ENCODE measurements around the gene POGK.
"Not testable (repeated sequence)": the region's sequence is repeated elsewhere in the genome, so short reads cannot be mapped to it uniquely, and the experiment has no call there.

The POGK gene

GRCh38 chr1:166838766-166839599 is at the start of gene POGK:
TSS of gene POGK (plus strand) at chr1:166839475. CDS start at chr1:166840957, 1,482 bp downstream.
- Mint-ChIP-seq H3K4me3 (peak within 1 kb of the TSS; percentile 90), H3K36me3 (peaks cover 32% of the 10 kb centered on the region), H3K27ac (peak within 1 kb of the TSS; percentile 89), H3K9me3 (no peaks in the 10 kb centered on the region), H3K4me1 (peaks cover 40% of the 10 kb centered on the region), H3K27me3 (peaks cover 10% of the 10 kb centered on the region)
- CTCF ChIA-PET, result interaction anchor here (1.0 to 1.3 kb wide), 3 partner anchors 30 to 136 kb away, joined by 3 to 5 read pairs (median 3); partner anchors contain the start of genes ILDR2 and TADA1
- peak; percentile 90 for DNase-seq

- Mint-ChIP-seq H3K4me1 (no peaks in the 10 kb centered on the region), H3K36me3 (no peaks in the 10 kb centered on the region), H3K4me3 (no peak overlapping the region), H3K27me3 (peaks cover 5% of the 10 kb centered on the region), H3K9me3 (no peaks in the 10 kb centered on the region), H3K27ac (no peak overlapping the region)
- CTCF ChIA-PET, result no interaction called here
- no peak for DNase-seq
These were observed 42.5 kb upstream of the POGK start for GRCh38 chr1:166796620-166797236.

GRCh38 chr1:166808952-166809351 is 30.3 kb upstream of the POGK start:
- H3K4me1 Mint-ChIP-seq, result no peaks in the 10 kb centered on the region
- CTCF ChIA-PET, result no interaction called here

GRCh38 chr1:166811691-166812090 is 27.6 kb upstream of the POGK start:
- no peak for DNase-seq
- Mint-ChIP-seq H3K27ac (no peak overlapping the region), H3K36me3 (no peaks in the 10 kb centered on the region), H3K4me3 (no peak overlapping the region), H3K4me1 (no peaks in the 10 kb centered on the region), H3K9me3 (no peaks in the 10 kb centered on the region), H3K27me3 (peaks cover 9% of the 10 kb centered on the region)
- CTCF ChIA-PET, result no interaction called here

More at GRCh38 chr1:166808952-166809351, 30.3 kb upstream of the POGK start:
- Mint-ChIP-seq H3K27ac (no peak overlapping the region), H3K27me3 (peaks cover 9% of the 10 kb centered on the region), H3K9me3 (no peaks in the 10 kb centered on the region), H3K4me3 (no peak overlapping the region), H3K36me3 (no peaks in the 10 kb centered on the region)
- no peak for DNase-seq

- Mint-ChIP-seq H3K36me3 (no peaks in the 10 kb centered on the region), H3K27me3 (peaks cover 9% of the 10 kb centered on the region), H3K27ac (no peak overlapping the region), H3K4me1 (no peaks in the 10 kb centered on the region), H3K9me3 (no peaks in the 10 kb centered on the region), H3K4me3 (no peak overlapping the region)
- no peak for DNase-seq
- CTCF ChIA-PET, result interaction anchor here (0.6 to 1.5 kb wide), 2 partner anchors 11 to 72 kb away, joined by 3 read pairs; no protein-coding TSS in a partner anchor
These were observed 25.6 kb upstream of the POGK start for GRCh38 chr1:166813508-166814223.

- Mint-ChIP-seq H3K27me3 (peaks cover 9% of the 10 kb centered on the region), H3K4me3 (no peak overlapping the region), H3K36me3 (no peaks in the 10 kb centered on the region), H3K27ac (no peak overlapping the region), H3K4me1 (no peaks in the 10 kb centered on the region), H3K9me3 (no peaks in the 10 kb centered on the region)
- CTCF ChIA-PET, result interaction anchor here (1.5 kb wide), 1 partner anchor 10 kb away, joined by 3 read pairs; no protein-coding TSS in a partner anchor
- no peak for DNase-seq
These were observed 24.7 kb upstream of the POGK start for GRCh38 chr1:166814611-166815010.

- no peaks in the 10 kb centered on the region for H3K4me1 Mint-ChIP-seq
- no peak overlapping the region for H3K27ac Mint-ChIP-seq
- DNase-seq, result no peak
- no peaks in the 10 kb centered on the region for H3K36me3 Mint-ChIP-seq
- H3K27me3 Mint-ChIP-seq, result peaks cover 6% of the 10 kb centered on the region
- peaks cover 4% of the 10 kb centered on the region for H3K9me3 Mint-ChIP-seq
- CTCF ChIA-PET, result no interaction called here
- no peak overlapping the region for H3K4me3 Mint-ChIP-seq
These were observed 19.3 kb upstream of the POGK start for GRCh38 chr1:166819974-166820373.

GRCh38 chr1:166822385-166822784 is 16.9 kb upstream of the POGK start:
- H3K27ac Mint-ChIP-seq, result no peak overlapping the region
- no peak overlapping the region for H3K4me3 Mint-ChIP-seq
- H3K9me3 Mint-ChIP-seq, result peaks cover 4% of the 10 kb centered on the region
- no peaks in the 10 kb centered on the region for H3K36me3 Mint-ChIP-seq
- no peak for DNase-seq
- CTCF ChIA-PET, result interaction anchor here (1.2 kb wide), 1 partner anchor 235 kb away, joined by 3 read pairs; no protein-coding TSS in a partner anchor
- H3K4me1 Mint-ChIP-seq, result no peaks in the 10 kb centered on the region
- peaks cover 6% of the 10 kb centered on the region for H3K27me3 Mint-ChIP-seq

- Mint-ChIP-seq H3K36me3 (peaks cover 2% of the 10 kb centered on the region), H3K4me1 (no peaks in the 10 kb centered on the region), H3K27ac (no peak overlapping the region), H3K9me3 (peaks cover 17% of the 10 kb centered on the region), H3K4me3 (no peak overlapping the region), H3K27me3 (peaks cover 10% of the 10 kb centered on the region)
- CTCF ChIA-PET, result no interaction called here
- no peak for DNase-seq
These were observed 11.8 kb upstream of the POGK start for GRCh38 chr1:166827426-166827825.

GRCh38 chr1:166829762-166830161 is 9.5 kb upstream of the POGK start:
- Mint-ChIP-seq H3K27me3 (peaks cover 14% of the 10 kb centered on the region), H3K9me3 (peaks cover 17% of the 10 kb centered on the region)
- H3K36me3 Mint-ChIP-seq, DNase-seq, CTCF ChIA-PET, H3K4me3 Mint-ChIP-seq, H3K4me1 Mint-ChIP-seq, H3K27ac Mint-ChIP-seq: not testable (repeated sequence)

- CTCF ChIA-PET, result interaction anchor here (1.0 kb wide), 1 partner anchor 223 kb away, joined by 3 read pairs; no protein-coding TSS in a partner anchor
- peaks cover 34% of the 10 kb centered on the region for H3K4me1 Mint-ChIP-seq
- H3K36me3 Mint-ChIP-seq, result peaks cover 16% of the 10 kb centered on the region
- H3K4me3 Mint-ChIP-seq, result no peak overlapping the region
- no peak for DNase-seq
- peaks cover 12% of the 10 kb centered on the region for H3K27me3 Mint-ChIP-seq
- H3K27ac Mint-ChIP-seq, result no peak overlapping the region
- H3K9me3 Mint-ChIP-seq, result peaks cover 1% of the 10 kb centered on the region
These were observed 2.5 kb upstream of the POGK start for GRCh38 chr1:166836733-166837132.

- Mint-ChIP-seq H3K27me3 (peaks cover 8% of the 10 kb centered on the region), H3K27ac (peak overlapping the region; percentile 84), H3K4me3 (peak overlapping the region; percentile 78), H3K9me3 (no peaks in the 10 kb centered on the region), H3K4me1 (peaks cover 48% of the 10 kb centered on the region), H3K36me3 (peaks cover 39% of the 10 kb centered on the region)
- DNase-seq, result peak; percentile 65
- CTCF ChIA-PET, result interaction anchor here (1.0 to 1.3 kb wide), 3 partner anchors 29 to 135 kb away, joined by 3 to 5 read pairs (median 3); partner anchors contain the start of genes ILDR2 and TADA1
These were observed 479 bp downstream of the POGK start for GRCh38 chr1:166839600-166840308.

GRCh38 chr1:166840309-166841274 is 1.3 kb downstream of the POGK start:
- DNase-seq, result no peak
- Mint-ChIP-seq H3K4me3 (peak overlapping the region; percentile 78), H3K27ac (peak overlapping the region; percentile 84), H3K9me3 (no peaks in the 10 kb centered on the region), H3K27me3 (peaks cover 3% of the 10 kb centered on the region), H3K36me3 (peaks cover 41% of the 10 kb centered on the region), H3K4me1 (peaks cover 49% of the 10 kb centered on the region)
- CTCF ChIA-PET, result no interaction called here
